T47D (cell line): Measurements from ENCODE around the gene PAXX.

Source experiments
- DNase-seq, 2 experiments: peaks; one replicate each; pipeline versions ENCODE4 v3.0.0 to v3.0.0-alpha.2; 2011 to 2012; ENCODE audit warnings: low read depth in 1 of 2, low spot score in 1 of 2
- JUND ChIP-seq: IDR thresholded peaks from 2 replicates; pipeline ENCODE4 v1.6.1; 2012; ENCODE audit warnings: low read depth
- in situ Hi-C: cut with HindIII; loops from 2 replicates; pipeline ENCODE4 v1.10.0; 2016; ENCODE audit warnings: low sequenced_read_pairs, low pct_unique_long_range_greater_than_20kb

PAXX gene

DNA sequence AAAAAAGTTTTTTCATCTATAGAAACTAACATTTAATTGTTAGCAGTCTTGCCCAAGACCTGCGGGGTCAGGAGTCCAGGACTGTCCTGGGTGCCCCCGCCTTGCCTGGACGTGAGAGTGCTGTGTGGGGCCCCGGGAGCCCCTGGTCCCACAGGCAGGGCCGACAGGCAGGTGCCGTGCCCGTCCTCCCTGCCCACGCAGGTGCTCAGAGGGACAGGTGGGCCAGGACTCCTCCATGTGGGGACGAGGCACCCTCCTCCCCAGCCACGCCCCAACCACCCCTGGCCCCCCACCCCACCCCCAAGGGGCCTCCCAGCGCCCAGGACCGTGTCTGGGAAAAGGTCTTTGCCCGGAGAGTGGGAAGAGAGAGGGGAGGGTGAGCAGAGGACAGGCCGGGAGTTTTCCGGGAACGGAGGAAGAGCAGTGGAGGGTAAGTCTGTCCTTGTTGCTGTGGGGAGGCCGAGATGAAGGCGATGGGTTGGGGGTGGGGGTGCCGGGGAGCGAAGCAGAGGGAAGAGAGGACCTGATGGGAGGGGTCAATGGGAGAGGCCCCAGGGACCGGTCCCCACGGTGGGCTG is 42.9 kb upstream of the PAXX start:
- no peak for DNase-seq
- in situ Hi-C loops, result no loop called here
- no peak for TF ChIP-seq JUND

DNA sequence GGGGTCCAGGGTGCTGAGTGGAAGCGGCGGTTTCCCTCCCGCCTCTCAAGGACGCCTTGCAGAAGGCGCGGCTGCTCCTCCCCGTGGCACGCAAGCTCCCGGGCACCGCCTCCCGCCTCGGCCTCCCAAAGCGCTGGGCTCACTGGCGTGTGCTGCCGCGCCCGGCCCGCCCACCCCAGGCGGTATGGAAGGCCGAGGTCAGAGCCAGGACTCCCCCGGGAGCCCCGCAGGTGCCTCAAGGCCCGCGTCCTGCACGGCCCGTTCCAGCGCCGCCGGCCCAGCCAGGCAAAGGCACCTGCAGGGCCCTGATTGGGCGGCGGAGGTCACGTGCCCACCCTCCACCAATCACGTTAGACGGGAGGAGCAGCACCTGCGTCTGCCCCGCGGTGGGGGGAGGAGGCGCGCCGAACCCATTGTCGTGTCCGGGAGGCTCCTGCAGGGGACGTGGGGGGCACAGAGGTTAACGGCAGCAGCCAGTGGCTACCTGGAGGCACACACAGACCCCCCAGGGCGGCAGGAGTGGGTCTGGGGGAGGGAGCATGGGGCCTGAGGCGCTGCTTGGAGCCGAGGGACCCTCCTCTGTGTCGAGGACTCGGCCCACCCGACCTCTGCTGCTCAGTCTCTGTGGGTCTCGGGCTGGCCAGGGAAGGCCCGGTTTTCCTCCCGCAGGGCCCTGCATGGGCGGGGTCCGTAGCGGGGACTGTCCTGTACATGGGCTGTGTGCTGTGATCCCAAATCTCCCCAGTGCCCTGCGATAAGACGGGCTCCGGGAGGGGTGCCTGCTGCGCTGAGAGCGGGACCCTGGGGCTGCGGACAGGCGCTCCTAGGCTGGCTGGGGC is 42.2 kb upstream of the PAXX start:
- DNase-seq, result peak; percentile 99 to 100
- no peak for TF ChIP-seq JUND
- in situ Hi-C loops, result no loop called here

DNA sequence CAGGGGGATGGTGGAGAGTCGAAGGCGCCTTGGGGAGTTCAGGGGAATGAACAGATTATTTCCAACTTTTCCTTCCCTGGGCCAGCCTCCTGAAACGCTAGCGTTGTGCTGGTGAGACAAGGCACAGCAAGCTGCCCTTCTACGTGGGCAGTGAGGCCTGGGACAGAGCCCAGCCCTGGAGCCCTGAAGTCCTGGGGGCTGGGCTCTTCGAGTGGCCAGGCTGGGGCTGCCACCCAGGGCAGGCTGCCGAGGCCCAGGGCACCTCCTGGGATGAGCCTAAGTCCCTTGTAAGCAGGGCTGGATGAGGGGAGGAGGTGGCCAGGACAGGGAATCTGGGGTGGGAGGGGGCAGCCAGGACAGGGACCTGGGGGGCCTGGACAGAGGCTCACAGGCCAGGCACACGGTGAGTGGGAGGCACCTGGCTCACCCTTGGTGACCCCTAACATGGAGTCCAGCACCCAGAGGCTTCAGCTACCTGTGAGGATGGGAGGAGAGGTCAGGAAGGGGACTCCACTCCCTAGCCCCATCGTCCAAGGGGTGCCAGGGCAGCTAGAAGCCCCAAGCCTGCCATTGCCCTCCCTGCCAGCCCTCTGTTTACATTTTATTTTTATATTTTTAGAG is 41.5 kb upstream of the PAXX start:
- no peak for TF ChIP-seq JUND
- in situ Hi-C loops, result no loop called here
- peak in 1 of 2 experiments; percentile 61 for DNase-seq

DNA sequence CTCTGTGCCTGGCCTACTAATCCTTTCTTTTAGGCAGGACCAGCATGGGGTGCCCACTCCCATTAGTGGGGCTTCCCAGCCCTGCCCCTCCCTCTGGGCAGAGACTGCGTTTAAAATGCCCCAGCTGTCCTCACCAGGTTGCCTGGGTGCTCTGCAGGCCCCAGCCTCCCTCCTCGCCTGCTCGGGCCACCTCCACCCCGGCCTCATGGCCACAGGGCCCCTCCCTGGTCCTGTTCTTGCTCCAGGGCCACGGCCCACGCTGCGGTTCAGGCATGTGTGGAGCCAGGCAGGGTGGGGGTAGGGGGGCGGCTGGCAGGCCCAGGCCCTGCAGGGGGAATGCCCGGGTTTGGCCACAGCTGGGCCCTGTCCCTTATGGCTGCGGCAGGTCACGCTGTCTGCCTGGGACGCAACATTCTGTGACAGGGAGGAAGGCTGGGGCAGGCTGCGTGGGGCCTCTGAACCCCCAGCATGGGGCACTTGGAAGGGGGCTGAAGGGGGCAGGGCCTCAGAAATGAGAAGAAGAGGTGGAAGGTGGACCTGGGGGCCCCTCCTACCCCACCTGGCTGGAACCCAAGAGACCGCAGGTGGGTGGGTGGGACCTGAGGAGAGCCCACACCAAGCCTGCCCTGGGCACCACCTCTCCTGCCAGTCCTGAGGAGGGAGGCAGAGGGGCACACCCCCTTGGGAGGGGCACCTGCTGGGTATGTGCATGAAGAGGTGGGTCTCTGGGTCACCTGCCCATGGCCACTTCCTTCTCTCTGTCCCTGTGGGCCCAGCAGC is 40.5 kb upstream of the PAXX start, which contains the start of gene LCN12:
TSS of gene LCN12 (plus strand) at position 733 of the 780 bp plus-strand sequence. CDS start 55 bp downstream, outside the sequence.
- in situ Hi-C loops, result no loop called here
- DNase-seq, result no peak
- TF ChIP-seq JUND, result no peak

DNA sequence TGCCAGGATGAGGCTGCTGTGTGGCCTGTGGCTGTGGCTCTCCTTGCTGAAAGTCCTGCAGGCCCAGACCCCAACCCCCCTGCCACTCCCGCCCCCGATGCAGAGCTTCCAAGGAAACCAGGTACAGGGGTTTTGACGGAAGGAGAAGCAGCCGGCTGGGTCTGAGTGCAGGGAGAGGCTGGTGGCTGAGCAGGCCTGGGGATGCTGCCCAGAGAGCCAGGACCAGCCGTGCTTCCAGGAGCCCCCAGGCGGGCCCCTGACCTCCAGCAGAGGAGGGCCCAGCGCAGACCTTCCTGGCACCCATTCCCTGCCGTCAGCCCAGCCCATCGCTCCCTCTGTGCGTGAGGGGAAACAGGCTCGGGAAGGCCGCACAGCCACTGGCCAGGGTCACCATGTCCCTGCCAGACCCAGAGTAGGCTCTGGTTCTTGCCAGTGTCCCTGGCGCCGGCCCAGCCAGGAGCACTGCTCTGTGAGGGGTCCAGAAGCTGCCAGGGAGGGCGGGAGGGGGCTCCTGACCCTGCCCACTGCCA is 39.8 kb upstream of the PAXX start:
- no peak for TF ChIP-seq JUND
- DNase-seq, result no peak
- in situ Hi-C loops, result no loop called here

DNA sequence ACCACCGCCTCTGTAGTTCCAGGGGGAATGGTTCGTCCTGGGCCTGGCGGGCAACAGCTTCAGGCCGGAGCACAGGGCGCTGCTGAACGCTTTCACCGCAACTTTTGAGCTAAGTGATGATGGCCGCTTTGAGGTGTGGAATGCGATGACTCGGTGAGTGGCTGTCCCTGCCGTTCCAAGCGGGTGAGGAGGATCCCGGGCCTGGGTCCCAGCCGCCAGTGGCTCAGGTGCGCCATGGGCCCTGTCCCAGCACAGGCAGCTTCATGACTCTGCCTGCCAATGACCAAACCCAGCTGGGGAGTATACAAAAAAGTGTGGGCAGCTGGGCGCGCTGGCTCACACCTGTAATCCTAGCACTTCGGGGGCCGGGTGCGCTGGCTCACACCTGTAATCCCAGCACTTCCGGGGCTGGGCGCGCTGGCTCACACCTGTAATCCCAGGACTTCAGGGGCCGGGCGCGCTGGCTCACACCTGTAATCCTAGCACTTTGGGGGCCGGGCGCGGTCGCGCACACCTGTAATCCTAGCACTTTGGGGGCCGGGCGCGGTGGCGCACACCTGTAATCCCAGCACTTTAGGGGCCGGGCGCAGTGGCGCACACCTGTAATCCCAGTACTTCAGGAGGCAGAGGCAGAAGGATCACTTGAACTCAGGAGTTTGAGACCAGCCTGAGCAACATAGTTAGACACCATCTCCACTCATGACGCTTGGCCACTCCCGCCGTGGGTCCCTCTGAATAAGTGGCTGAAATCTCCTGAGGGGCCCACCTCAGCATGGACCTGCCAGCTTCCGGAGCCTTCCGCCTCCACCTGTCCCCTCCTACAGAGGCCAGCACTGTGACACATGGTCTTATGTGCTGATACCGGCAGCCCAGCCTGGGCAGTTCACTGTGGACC is 39.1 kb upstream of the PAXX start:
- no peak for DNase-seq
- no peak for TF ChIP-seq JUND
- in situ Hi-C loops, result no loop called here

DNA sequence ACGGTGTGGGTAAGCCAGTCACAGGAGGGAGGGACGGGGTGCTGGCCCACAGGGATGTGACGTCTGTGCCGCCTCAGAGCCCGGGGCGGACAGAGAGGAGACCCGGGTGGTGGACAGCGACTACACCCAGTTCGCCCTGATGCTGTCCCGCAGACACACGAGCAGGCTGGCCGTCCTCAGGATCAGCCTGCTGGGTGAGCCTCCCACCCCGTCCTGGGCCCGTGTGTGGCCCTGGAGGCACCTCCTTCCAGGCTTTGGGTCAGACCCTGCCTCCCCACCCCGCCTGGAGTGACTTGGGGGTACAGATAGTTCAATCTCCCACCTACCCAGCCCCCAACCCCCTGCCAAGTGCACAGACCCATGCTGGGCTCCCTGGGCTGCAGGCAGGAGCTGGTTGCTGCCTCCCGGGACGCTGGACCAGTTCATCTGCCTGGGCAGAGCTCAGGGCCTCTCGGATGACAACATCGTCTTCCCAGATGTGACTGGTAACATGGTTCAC is 38.4 kb upstream of the PAXX start:
- DNase-seq, result no peak
- TF ChIP-seq JUND, result no peak
- in situ Hi-C loops, result no loop called here

DNA sequence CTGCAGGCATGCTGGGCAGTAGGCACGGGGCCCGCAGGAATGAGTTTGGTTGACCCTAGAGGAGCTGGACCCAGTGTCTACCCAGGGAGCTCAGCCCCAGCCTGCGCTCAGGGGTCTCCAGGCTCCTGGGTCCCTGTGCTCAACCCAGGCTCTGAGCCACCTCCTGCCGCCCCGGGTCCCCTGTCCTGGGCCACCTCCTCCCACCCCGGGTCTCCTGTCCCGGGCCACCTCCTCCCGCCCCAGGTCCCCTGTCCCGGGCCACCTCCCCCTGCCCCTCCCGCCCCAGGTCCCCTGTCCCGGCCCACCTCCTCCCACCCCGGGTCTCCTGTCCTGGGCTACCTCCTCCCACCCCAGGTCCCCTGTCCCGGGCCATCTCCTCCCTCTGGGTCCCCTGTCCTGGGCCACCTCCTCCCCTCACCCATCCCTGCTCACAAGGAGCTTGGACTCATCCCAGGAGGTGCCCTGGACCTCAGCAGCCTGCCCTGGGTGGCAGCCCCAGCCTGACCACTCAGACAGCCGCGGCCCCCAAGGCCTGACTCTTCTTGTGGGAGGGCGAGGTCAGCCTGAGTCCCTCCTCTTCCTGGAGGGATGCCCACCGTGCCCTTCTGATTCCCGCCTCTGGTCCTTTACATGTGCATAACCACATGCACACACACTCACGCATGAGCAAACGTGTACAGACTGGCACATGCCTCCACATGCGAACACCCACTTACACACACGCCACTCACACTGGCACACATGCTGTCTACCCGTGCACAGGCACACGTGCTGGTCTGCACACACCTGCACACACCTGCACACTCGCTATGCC is 37.7 kb upstream of the PAXX start:
- no peak for TF ChIP-seq JUND
- in situ Hi-C loops, result no loop called here
- DNase-seq, result no peak

DNA sequence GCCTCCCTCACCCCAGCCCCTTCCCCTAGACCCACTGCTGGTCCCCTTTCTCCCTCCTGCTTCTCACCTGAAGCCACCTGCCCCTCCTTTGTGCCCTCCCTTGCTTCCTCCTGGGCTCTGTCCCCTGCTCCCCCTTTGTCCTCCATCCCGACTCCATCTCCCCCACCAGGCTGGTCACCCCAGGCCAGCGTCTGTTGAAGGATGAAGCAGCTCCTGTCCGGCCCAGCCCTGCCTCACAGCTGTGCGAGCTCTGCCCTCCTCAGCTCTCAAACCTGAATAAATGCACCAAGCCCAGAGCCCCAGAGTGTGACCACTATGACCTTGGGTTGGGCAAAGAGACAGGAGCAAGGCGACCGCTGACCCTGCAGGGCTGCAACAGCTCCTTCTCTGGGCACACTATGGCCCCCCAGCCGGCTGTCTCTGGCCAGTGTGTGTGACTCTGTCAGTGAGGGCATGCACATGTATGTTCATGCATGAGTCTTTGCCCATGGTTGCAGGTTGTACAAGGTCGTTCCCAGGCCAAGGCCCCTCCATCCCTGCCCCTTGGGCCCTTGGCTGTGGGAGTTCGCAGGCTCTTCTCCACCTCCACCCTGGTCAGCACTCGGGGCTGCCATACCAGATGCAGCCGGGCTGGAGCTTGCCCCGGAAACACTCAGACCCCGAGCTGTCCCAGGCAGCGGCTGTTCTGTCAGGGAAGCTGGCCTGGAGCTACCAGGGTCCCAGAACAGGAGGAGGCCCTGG is 36.9 kb upstream of the PAXX start:
- no peak for DNase-seq
- no peak for TF ChIP-seq JUND
- in situ Hi-C loops, result no loop called here

DNA sequence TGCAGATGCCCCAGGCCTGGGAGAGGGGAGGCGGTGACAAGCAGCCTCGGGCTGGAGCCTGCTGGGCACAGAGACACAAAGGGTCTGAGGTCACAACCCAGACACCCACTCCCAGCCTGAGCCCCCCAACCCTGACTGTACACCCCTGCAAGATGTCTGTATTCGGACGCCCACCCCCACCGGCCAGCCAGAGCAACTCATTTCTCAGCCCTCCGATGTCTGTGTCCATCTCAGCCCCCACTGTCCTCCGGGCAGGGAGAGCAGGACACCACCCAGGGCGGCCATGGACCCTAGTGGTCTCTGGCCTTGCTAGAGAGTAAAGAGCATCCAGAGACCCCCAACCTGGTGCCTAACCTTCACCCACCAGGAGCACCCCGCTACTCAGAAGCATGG is 36.3 kb upstream of the PAXX start:
- no peak for DNase-seq
- no peak for TF ChIP-seq JUND
- in situ Hi-C loops, result no loop called here

DNA sequence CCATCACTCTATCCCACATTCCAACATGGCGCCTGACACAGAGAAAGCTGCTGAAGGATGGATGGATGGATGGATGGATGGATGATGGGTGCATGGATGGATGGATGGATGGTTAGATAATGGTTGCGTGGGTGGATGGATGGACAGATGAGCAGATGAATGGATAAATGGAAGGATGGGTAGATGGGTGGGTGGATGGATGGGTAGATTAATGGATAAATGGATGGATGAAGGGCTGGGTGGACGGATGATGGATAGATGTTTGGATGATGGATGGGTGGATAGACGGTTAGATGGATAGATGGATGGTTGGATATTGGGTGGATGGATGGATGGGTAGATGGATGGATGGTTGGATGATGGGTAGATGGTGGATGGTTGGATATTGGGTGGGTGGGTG is 35.6 kb upstream of the PAXX start:
- in situ Hi-C loops, result no loop called here
- DNase-seq, result no peak
- TF ChIP-seq JUND, result no peak
